GM12878 (cell line): ENCODE data around the gene GRM5. TPM values are rescaled to one million over a fixed set of nuclear protein-coding genes. Genes with fewer than 3 reads are reported as not detected.

ENCODE experiments used
- ATAC-seq: fragments of 200-7000 bp; cut with Tn5 transposase; 3 replicates; pipeline ENCODE4 v1.9.1; 2020; ENCODE audit warnings: mild to moderate bottlenecking, moderate library complexity
- BruUV-seq: library from RNA; stranded (reverse); fragments of 400-500 nt; replicated peaks from 2 replicates; lab custom pipeline; 2021; lab: Mats Ljungman, UMichigan
- CTCF ChIA-PET: fragments of 300-600 bp; sonication (Branson Sonifier 250); formaldehyde crosslinking; extraction: SDS; loops from one replicate; lab custom pipeline; 2021; ENCODE audit warnings: inconsistent platforms; lab: Yijun Ruan, JAX
- POLR2A ChIA-PET: fragments of 350-600 bp; formaldehyde crosslinking; extraction: SDS; loops from one replicate; lab custom pipeline; 2021; ENCODE audit warnings: inconsistent platforms; lab: Charles Lee
- RAD21 ChIA-PET: fragments of 300-600 bp; sonication (Branson Sonifier 250); formaldehyde crosslinking; loops from one replicate; lab custom pipeline; 2023; ENCODE audit warnings: antibody characterized with exemption; ENCODE audit not compliant: unreplicated experiment; lab: Charles Lee
- SMC1A ChIA-PET: fragments of 300-600 bp; sonication (Branson Sonifier 250); formaldehyde crosslinking; loops from one replicate; lab custom pipeline; 2023; ENCODE audit not compliant: unreplicated experiment, uncharacterized antibody; lab: Charles Lee
- DNase-seq: peaks from one replicate; pipeline ENCODE4 v3.0.0-alpha.2; 2011; ENCODE audit warnings: low read depth, low spot score
- FAIRE-seq: peaks from 3 replicates; lab custom pipeline; 2011; peaks lifted over from hg19 to GRCh38; lab: Jason Lieb, UNC
- H2AFZ ChIP-seq: 2 replicates; pipeline ENCODE4 v1.6.0; 2011; ENCODE audit warnings: low read depth, low read length, control low read depth; ENCODE audit not compliant: control insufficient read depth
- H3K27ac ChIP-seq: 2 replicates; pipeline ENCODE4 v1.5.1; 2011; ENCODE audit warnings: control low read depth; ENCODE audit not compliant: control insufficient read depth, insufficient read depth
- H3K27me3 ChIP-seq, 2 experiments: replicated peaks in 1 of 2; 2 replicates each; pipeline versions ENCODE4 v1.6.0 to v1.6.1; 2011; ENCODE audit warnings: low read length in 1 of 2; ENCODE audit not compliant: control insufficient read depth in 2 of 2, insufficient read depth in 2 of 2
- H3K36me3 ChIP-seq, 2 experiments: 2 replicates each; pipeline ENCODE4 v1.5.1; 2011; ENCODE audit warnings: low read length in 1 of 2; ENCODE audit not compliant: control insufficient read depth in 2 of 2, insufficient read depth in 2 of 2
- H3K4me1 ChIP-seq: 2 replicates; pipeline ENCODE4 v1.6.1; 2011; ENCODE audit warnings: mild to moderate bottlenecking, low read length, moderate library complexity, mixed read lengths; ENCODE audit not compliant: control insufficient read depth, insufficient read depth
- H3K4me2 ChIP-seq: 2 replicates; pipeline ENCODE4 v1.6.0; 2011; ENCODE audit warnings: control low read depth; ENCODE audit not compliant: control insufficient read depth, insufficient read depth
- H3K4me3 ChIP-seq: fragments of 200-600 bp; sonication (generic); 2 replicates; pipeline ENCODE4 v1.5.1; 2016
- H3K79me2 ChIP-seq: 2 replicates; pipeline ENCODE4 v1.6.0; 2011; ENCODE audit warnings: low read length; ENCODE audit not compliant: control insufficient read depth, insufficient read depth
- H3K9ac ChIP-seq: 2 replicates; pipeline ENCODE4 v1.8.0; 2011; ENCODE audit warnings: low read length, control low read depth, mixed read lengths; ENCODE audit not compliant: control insufficient read depth, insufficient read depth
- H3K9me3 ChIP-seq: replicated peaks from 3 replicates; pipeline ENCODE4 v1.5.1; 2011; ENCODE audit warnings: mild to moderate bottlenecking, low read length; ENCODE audit not compliant: control insufficient read depth, insufficient read depth
- H4K20me1 ChIP-seq: 2 replicates; pipeline ENCODE4 v1.6.0; 2011; ENCODE audit not compliant: control insufficient read depth, insufficient read depth
- ATF3 ChIP-seq: IDR thresholded peaks from 2 replicates; pipeline ENCODE4 v1.6.1; 2011; ENCODE audit warnings: low read depth, mild to moderate bottlenecking, low read length, moderate library complexity, borderline replicate concordance; ENCODE audit errors: extremely low read depth
- BRCA1 ChIP-seq: IDR thresholded peaks from 2 replicates; pipeline ENCODE4 v1.6.1; 2011; ENCODE audit warnings: low read depth, low read length, improper control_type of control experiment
- EZH2 ChIP-seq: IDR thresholded peaks from 2 replicates; pipeline ENCODE4 v1.6.1; 2012; ENCODE audit warnings: low read depth, mild to moderate bottlenecking, control low read depth, inconsistent platforms, low read length, borderline replicate concordance; ENCODE audit not compliant: control insufficient read depth
- MYC ChIP-seq: IDR thresholded peaks from 2 replicates; pipeline ENCODE4 v1.6.1; 2011; ENCODE audit warnings: mild to moderate bottlenecking, low read length, moderate library complexity, inconsistent platforms; ENCODE audit not compliant: insufficient read depth, insufficient replicate concordance, insufficient read length, severe bottlenecking
- POLR2A ChIP-seq: IDR thresholded peaks from 2 replicates; pipeline ENCODE4 v1.6.1; 2011; ENCODE audit warnings: low read depth, mild to moderate bottlenecking, low read length
- POLR2AphosphoS2 ChIP-seq: IDR thresholded peaks from 2 replicates; pipeline ENCODE4 v1.6.1; 2011; ENCODE audit warnings: low read depth, mild to moderate bottlenecking, low read length, improper control_type of control experiment, moderate library complexity
- POU2F2 ChIP-seq: IDR thresholded peaks from 3 replicates; pipeline ENCODE4 v1.6.1; 2011; ENCODE audit warnings: low read depth, mild to moderate bottlenecking, low read length, borderline replicate concordance
- RELA ChIP-seq: fragments of 450-650 bp; IDR thresholded peaks from 2 replicates; pipeline ENCODE4 v1.8.0; 2014; ENCODE audit warnings: borderline replicate concordance; ENCODE audit not compliant: partially characterized antibody
- YBX1 ChIP-seq: fragments of 450-650 bp; IDR thresholded peaks from 2 replicates; pipeline ENCODE4 v1.6.1; 2016; ENCODE audit warnings: antibody characterized with exemption
- ZBTB33 ChIP-seq: fragments of 450-650 bp; IDR thresholded peaks from 2 replicates; pipeline ENCODE4 v1.6.1; 2017; ENCODE audit warnings: mild to moderate bottlenecking
- ZNF274 ChIP-seq: IDR thresholded peaks from one replicate; pipeline ENCODE4 v1.8.0; 2011; ENCODE audit not compliant: insufficient read length, insufficient read depth
- ZSCAN29 ChIP-seq: fragments of 450-650 bp; IDR thresholded peaks from 2 replicates; pipeline ENCODE4 v1.6.1; 2017; ENCODE audit warnings: mild to moderate bottlenecking, moderate library complexity
- WGBS: methylation state at CpG from one replicate; pipeline ENCODE4 v1.1.6; 2016; ENCODE audit warnings: low lambda C conversion rate; ENCODE audit not compliant: insufficient replicate concordance, insufficient coverage; ENCODE audit errors: missing lambda C conversion rate; 5-methylcytosine and 5-hydroxymethylcytosine counted together
- in situ Hi-C: fragments of 300-500 bp; cut with MboI; formaldehyde crosslinking; loops from 9 replicates; pipeline ENCODE4 v1.14.3; 2018; ENCODE audit warnings: mixed read lengths
- intact Hi-C: fragments of 100-400 bp; cut with micrococcal nuclease; formaldehyde crosslinking; loops from one replicate; pipeline ENCODE4 v1.14.2; 2022; ENCODE audit not compliant: unreplicated experiment
- polyA plus RNA-seq, 11 experiments: library from polyadenylated mRNA; depleted of rRNA in 4 of 11; unstranded in 6 of 11; stranded (reverse) in 5 of 11; fragments of >200 nt; fragmentation: Nextera tagmentation in 4 of 11; fragmentation: Illumina TruSeq in 1 of 11; extraction: Ambion mirVana in 4 of 11; extraction: Trizol in 1 of 11; gene quantifications; 1 replicate in 1 of 11; 2 replicates in 10 of 11; pipeline versions ENCODE4 v1.2.1 to v1.2.3, GENCODE V29; 2011 to 2016; ENCODE audit warnings: inconsistent platforms in 2 of 11, missing spikeins in 2 of 11, low read depth in 1 of 11
- total RNA-seq, 4 experiments: library from RNA; depleted of rRNA in 3 of 4; stranded (reverse); fragments of >200 nt in 3 of 4; fragmentation: Illumina TruSeq in 1 of 4; extraction: Trizol in 1 of 4; gene quantifications; 2 replicates each; pipeline versions ENCODE4 v1.2.1 to v1.2.3, GENCODE V29; 2013 to 2021

Gene GRM5
- total and polyA plus RNA-seq, 10 of the 15 experiments (the other 5 are each of a cell fraction or from before 2014, with no cell fraction given), result not detected

GRCh38 chr11:88508418-88508758 is 557.4 kb downstream of the GRM5 start:
- Histone ChIP-seq H3K9me3 (no peaks in the 10 kb centered on the region), H3K36me3 (no peaks in the 10 kb centered on the region), H3K4me3 (peak overlapping the region; percentile 33; the same call in 1 of the 2 replicates), H4K20me1 (no peaks in the 10 kb centered on the region), H3K4me2 (peak overlapping the region; percentile 87; the same call in 1 of the 2 replicates), H3K27me3 (peaks cover 7 to 9% of the 10 kb centered on the region in 2 experiments; a peak in 3 of 4 replicates), H2AFZ (no peak overlapping the region; the same call in none of the 2 replicates), H3K4me1 (no peaks in the 10 kb centered on the region), H3K79me2 (no peaks in the 10 kb centered on the region), H3K9ac (no peak overlapping the region; the same call in 1 of the 2 replicates), H3K27ac (no peak overlapping the region)
- TF ChIP-seq ZBTB33, result no peak
- no peak for TF ChIP-seq YBX1
- no peak for TF ChIP-seq MYC
- TF ChIP-seq ZNF274, result no peak
- no peak for TF ChIP-seq BRCA1
- TF ChIP-seq POLR2AphosphoS2, result no peak
- TF ChIP-seq RELA, result no peak
- TF ChIP-seq ATF3, result no peak
- no peak for TF ChIP-seq POU2F2
- no peak for TF ChIP-seq ZSCAN29
- no peak for TF ChIP-seq EZH2
- TF ChIP-seq POLR2A, result no peak
- no peak for FAIRE-seq
- RAD21 ChIA-PET, result no interaction called here
- POLR2A ChIA-PET, result no interaction called here
- CTCF ChIA-PET, result no interaction called here
- ATAC-seq, result no peak; the same call in 2 of the 3 replicates
- in situ Hi-C loops, result no loop called here
- SMC1A ChIA-PET, result no interaction called here
- 54% methylated on average over 23 of the region's 23 CpGs for WGBS
- DNase-seq, result no peak
- BruUV-seq, result no TSS peak
- intact Hi-C loops, result no loop called here
